Activated CD8-positive, alpha-beta memory T cell treated with anti-CD3 and anti-CD28 coated beads for 24 hours (primary cell): ENCODE measurements around the gene TRIM44.

Experiments
- DNase-seq: peaks from one replicate; pipeline ENCODE4 v3.0.0-alpha.2; 2020

Gene TRIM44

DNA sequence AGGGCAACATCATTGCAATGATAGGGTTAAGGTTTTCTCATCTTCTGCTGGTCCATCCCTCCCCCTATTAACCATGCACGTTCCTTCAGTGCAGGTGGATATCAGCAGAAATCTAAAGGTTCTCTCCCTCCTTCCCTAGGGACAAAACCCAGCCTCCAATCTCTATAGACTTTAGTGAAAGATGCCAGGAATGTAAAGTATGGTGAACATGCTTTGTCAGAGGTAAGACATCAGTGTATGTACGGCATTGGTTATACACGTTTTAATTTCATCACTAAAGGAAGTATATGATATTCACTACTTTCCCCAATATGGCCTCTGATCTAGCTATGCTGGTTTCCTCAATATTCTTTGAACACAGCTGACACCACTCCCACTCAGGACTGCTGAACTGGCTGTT lies 200.1 kb downstream of the TRIM44 start:
- DNase-seq, result no peak

DNA sequence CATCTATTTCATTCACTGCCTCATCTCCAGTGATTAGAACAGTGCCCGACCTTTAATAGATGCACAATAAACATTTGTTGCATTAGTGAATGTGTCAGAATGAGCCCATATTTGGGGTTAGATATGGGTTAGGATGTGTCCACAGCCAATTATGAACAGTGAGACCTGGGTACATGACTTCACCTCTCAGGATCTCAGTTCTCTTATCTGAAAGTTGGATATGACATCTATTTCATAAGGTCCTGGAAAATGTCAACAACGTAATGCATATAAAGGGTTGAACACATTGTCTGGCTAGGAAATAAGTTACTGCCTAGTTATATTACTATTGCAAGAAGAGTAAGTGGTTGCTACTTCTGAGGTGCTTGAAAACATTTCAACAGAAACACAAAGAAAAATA lies 201.6 kb downstream of the TRIM44 start:
- no peak for DNase-seq

DNA sequence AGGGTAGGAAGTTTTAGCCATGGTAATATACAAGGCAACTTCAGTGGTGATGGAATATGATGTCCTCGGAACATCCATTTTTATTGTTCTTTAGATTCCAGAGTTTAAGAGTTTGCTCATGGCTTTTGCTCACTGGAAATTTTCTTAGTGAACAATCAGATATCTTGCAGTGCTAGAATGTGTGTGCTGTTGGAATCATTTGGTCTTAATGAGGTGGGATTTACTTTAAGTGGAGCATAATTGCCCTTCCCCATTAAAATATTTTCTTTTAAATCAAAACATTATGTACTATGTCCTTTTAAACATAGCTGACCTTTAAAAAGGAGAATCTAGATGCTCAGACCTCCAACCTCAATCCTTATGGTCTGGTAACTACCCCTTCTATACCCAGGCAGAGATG lies 204.0 kb downstream of the TRIM44 start:
- no peak for DNase-seq
